ENCODE measurements around the gene TNFRSF1B.

Gene TNFRSF1B

DNA sequence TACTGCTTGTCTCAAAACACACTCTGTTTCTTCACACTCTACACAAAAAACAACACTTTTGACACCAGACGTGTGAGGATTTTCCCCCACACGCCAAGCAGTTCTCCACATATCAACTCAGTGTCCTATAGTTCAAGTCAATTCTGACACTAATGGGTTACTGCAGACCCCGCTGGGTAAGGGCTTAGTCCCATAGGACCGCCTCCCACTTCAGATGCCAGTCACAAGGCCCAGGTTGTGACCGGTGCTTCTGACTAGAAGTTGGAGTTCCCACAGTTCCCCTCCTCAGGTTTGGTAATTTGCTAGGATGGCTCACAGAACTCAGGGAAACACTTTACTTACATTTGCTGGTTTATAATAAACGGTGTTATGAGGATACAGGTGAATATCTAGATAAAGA, 83.0 kb downstream of the TNFRSF1B start:
- TF ChIP-seq, protein P1, sequence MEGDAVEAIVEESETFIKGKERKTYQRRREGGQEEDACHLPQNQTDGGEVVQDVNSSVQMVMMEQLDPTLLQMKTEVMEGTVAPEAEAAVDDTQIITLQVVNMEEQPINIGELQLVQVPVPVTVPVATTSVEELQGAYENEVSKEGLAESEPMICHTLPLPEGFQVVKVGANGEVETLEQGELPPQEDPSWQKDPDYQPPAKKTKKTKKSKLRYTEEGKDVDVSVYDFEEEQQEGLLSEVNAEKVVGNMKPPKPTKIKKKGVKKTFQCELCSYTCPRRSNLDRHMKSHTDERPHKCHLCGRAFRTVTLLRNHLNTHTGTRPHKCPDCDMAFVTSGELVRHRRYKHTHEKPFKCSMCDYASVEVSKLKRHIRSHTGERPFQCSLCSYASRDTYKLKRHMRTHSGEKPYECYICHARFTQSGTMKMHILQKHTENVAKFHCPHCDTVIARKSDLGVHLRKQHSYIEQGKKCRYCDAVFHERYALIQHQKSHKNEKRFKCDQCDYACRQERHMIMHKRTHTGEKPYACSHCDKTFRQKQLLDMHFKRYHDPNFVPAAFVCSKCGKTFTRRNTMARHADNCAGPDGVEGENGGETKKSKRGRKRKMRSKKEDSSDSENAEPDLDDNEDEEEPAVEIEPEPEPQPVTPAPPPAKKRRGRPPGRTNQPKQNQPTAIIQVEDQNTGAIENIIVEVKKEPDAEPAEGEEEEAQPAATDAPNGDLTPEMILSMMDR (IDR thresholded peaks at IDR 0.05) = no peak

DNA sequence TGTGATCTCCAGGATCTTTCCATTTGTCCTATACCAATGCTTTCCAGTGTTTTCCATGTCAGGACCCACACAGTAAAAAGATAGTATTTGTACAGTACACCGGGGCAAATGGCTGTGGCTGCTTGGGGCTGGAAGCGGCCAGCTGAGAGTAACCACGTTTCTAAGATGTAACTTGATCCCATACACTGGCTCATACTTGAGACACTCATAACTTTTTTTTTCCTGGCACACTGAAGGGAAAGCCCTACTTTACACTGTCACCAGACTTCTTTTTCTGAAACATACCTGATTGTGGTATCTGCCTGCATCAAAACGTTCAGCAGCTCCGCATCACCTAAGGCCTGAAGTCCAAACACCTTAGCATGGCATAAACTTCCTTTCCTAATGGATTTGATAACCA, 84.7 kb downstream of the TNFRSF1B start:
- TF ChIP-seq, protein P1 (IDR thresholded peaks at IDR 0.05) = no peak

DNA sequence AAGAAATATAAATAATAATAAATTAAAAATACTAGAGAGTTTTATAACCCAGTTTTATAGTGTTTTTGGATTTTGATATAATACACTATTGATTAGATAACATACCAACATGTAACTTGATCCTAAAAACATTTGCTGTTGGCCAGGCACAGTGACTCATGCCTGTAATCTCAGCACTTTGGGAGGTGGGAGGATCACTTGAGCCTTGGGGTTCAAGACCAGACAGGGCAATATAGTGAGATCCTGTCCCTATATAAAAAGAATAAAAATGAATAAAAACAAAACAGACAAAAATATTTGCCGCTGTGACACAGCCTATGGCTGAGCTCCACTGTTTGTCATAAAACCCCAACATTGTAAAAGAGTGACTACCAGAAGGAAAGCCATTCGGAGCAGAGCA, 89.1 kb downstream of the TNFRSF1B start:
- TF ChIP-seq, protein P1 (IDR thresholded peaks at IDR 0.05) = no peak

DNA sequence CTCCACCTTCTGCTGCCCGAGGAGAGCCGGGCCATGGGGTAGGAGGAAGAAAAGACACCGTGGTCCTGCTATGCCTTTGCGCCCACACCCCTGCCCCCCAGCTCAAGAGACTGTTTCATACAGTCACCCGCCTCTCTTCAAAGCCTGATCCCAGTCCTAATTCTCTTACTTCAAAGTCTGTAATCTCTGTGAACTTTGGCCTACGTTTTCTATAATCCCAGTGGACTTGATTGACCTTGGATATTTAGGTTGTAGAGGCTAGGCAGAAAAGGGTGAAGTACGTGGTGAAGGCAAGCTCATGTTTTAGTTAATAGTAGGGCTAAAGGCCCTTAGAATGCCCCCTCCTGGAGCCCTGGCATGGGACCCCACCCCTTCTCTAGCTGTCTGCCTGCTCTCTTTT, 91.5 kb downstream of the TNFRSF1B start:
- TF ChIP-seq, protein P1 (IDR thresholded peaks at IDR 0.05) = no peak
